ENCODE measurements around the gene ST13.

DNA sequence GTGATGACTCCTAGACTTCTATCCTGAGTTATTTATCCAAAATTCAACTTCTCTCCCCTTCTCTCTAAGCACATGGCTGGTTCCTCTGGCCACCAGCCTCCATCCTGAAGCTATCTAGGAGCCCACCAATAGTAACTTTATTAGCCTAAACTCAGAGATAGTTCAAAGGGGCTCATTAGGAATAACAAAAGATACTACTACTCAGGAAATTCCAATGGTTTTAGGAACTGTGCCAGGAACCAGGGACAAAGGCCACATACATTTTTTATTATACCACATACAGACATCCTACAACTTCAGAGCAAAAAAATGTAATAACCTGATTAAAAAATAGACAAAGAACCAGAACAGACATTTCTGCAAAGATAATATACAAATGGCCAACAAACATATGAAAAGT, 65.2 kb downstream of the ST13 start:
- TF ChIP-seq, protein P1, sequence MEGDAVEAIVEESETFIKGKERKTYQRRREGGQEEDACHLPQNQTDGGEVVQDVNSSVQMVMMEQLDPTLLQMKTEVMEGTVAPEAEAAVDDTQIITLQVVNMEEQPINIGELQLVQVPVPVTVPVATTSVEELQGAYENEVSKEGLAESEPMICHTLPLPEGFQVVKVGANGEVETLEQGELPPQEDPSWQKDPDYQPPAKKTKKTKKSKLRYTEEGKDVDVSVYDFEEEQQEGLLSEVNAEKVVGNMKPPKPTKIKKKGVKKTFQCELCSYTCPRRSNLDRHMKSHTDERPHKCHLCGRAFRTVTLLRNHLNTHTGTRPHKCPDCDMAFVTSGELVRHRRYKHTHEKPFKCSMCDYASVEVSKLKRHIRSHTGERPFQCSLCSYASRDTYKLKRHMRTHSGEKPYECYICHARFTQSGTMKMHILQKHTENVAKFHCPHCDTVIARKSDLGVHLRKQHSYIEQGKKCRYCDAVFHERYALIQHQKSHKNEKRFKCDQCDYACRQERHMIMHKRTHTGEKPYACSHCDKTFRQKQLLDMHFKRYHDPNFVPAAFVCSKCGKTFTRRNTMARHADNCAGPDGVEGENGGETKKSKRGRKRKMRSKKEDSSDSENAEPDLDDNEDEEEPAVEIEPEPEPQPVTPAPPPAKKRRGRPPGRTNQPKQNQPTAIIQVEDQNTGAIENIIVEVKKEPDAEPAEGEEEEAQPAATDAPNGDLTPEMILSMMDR (conservative IDR thresholded peaks at IDR 0.05; ENCODE audit: low read depth in 2 of 2) = no peak
- TF ChIP-seq ZNF114 (CRISPR knock-in tag; IDR thresholded peaks at IDR 0.05) (no peak), ZNF331 (CRISPR knock-in tag; IDR thresholded peaks at IDR 0.05; ENCODE audit: low read depth) (no peak)
